Activated gamma-delta T cell treated with Interleukin-2 at 50 U/mL for 16 hours (primary cell): ENCODE results near the gene ZNF708.
"Not testable (repeated sequence)": the region's sequence is repeated elsewhere in the genome, so short reads cannot be mapped to it uniquely, and the experiment has no call there.

Experiments used
- DNase-seq: peaks from one replicate; pipeline ENCODE4 v3.0.0-alpha.2; 2020

ZNF708 gene

GRCh38 chr19:21259421-21260124 lies 69.6 kb downstream of the ZNF708 start:
- DNase-seq, result not testable (repeated sequence)

- no peak for DNase-seq
Measured at GRCh38 chr19:21256722-21257121, 72.5 kb downstream of the ZNF708 start.
